HK-2 (cell line): Measurements from ENCODE around the gene SUN2.
"Not testable (repeated sequence)": the region's sequence is repeated elsewhere in the genome, so short reads cannot be mapped to it uniquely, and the experiment has no call there.

Source experiments
- DNase-seq: peaks from one replicate; pipeline ENCODE4 v3.0.0-alpha.2; 2018; ENCODE audit not compliant: unreplicated experiment

SUN2 gene

GRCh38 chr22:38755911-38756532 lies at the start of gene SUN2:
SUN2 (minus strand) TSS chr22:38755998; CDS start chr22:38752628, 3,370 bp downstream.
- DNase-seq = peak; percentile 86

- not testable (repeated sequence) for DNase-seq
These were observed 49.3 kb upstream of the SUN2 start for GRCh38 chr22:38805041-38805593.

- DNase-seq = peak; percentile 59
These were observed 46.9 kb upstream of the SUN2 start for GRCh38 chr22:38802671-38803121.

GRCh38 chr22:38799265-38800002 lies 43.6 kb upstream of the SUN2 start:
- DNase-seq = no peak

GRCh38 chr22:38798496-38798895 lies 42.7 kb upstream of the SUN2 start:
- no peak for DNase-seq

GRCh38 chr22:38796262-38796957 lies 40.6 kb upstream of the SUN2 start:
- DNase-seq = no peak

- no peak for DNase-seq
These were observed 39.8 kb upstream of the SUN2 start for GRCh38 chr22:38795569-38795968.

GRCh38 chr22:38793721-38794466 lies 38.1 kb upstream of the SUN2 start, which contains the start of gene DNAL4:
DNAL4 (minus strand) TSS chr22:38794143; CDS start chr22:38782731, 11,412 bp downstream.
- peak; percentile 85 for DNase-seq

GRCh38 chr22:38793317-38793716 lies 37.5 kb upstream of the SUN2 start:
- no peak for DNase-seq

GRCh38 chr22:38792833-38793232 lies 37.0 kb upstream of the SUN2 start:
- no peak for DNase-seq

- no peak for DNase-seq
These were observed 33.8 kb upstream of the SUN2 start for GRCh38 chr22:38789606-38790005.

GRCh38 chr22:38788846-38789245 lies 33.0 kb upstream of the SUN2 start:
- DNase-seq = no peak

GRCh38 chr22:38788021-38788816 lies 32.4 kb upstream of the SUN2 start:
- peak; percentile 24 for DNase-seq

- no peak for DNase-seq
These were observed 30.8 kb upstream of the SUN2 start for GRCh38 chr22:38786631-38787030.

GRCh38 chr22:38784856-38785255 lies 29.1 kb upstream of the SUN2 start:
- DNase-seq = no peak

GRCh38 chr22:38784035-38784434 lies 28.2 kb upstream of the SUN2 start:
- DNase-seq = no peak

GRCh38 chr22:38783095-38783615 lies 27.4 kb upstream of the SUN2 start:
- no peak for DNase-seq

GRCh38 chr22:38782402-38783094 lies 26.8 kb upstream of the SUN2 start:
- no peak for DNase-seq

- no peak for DNase-seq
These were observed 25.2 kb upstream of the SUN2 start for GRCh38 chr22:38781033-38781432.
